Endodermal cell (in vitro differentiated cells): ENCODE data around the gene DNHD1. TPM values are rescaled to one million over a fixed set of nuclear protein-coding genes. Genes with fewer than 3 reads are reported as not detected.
A peak's percentile ranks its signal among the peaks of the same experiment; 100 is the strongest.

ENCODE experiments used
- DNase-seq: peaks from one replicate; pipeline ENCODE4 v3.0.0-alpha.2; 2017
- H3K27ac ChIP-seq: 2 replicates; pipeline ENCODE4 v1.5.1; 2013; ENCODE audit warnings: mild to moderate bottlenecking, low read depth, low read length, moderate library complexity
- H3K27me3 ChIP-seq: 2 replicates; pipeline ENCODE4 v1.6.1; 2013; ENCODE audit warnings: mild to moderate bottlenecking, low read length, moderate library complexity; ENCODE audit not compliant: insufficient read depth, control insufficient read depth, poor library complexity, severe bottlenecking
- H3K36me3 ChIP-seq: 2 replicates; pipeline ENCODE4 v1.7.0; 2013; ENCODE audit warnings: mild to moderate bottlenecking, low read length, moderate library complexity; ENCODE audit not compliant: control insufficient read depth, insufficient read depth
- H3K4me1 ChIP-seq: one replicate; pipeline ENCODE4 v1.7.0; 2013; ENCODE audit warnings: low read length; ENCODE audit not compliant: control insufficient read depth, insufficient read depth
- H3K4me3 ChIP-seq: 2 replicates; pipeline ENCODE4 v1.5.1; 2013; ENCODE audit warnings: mild to moderate bottlenecking, low read length, moderate library complexity
- H3K9ac ChIP-seq: 2 replicates; pipeline ENCODE4 v1.6.1; 2013; ENCODE audit warnings: mild to moderate bottlenecking, low read length, moderate library complexity; ENCODE audit not compliant: poor library complexity, severe bottlenecking; ENCODE audit errors: extremely low read depth
- H3K9me3 ChIP-seq: 2 replicates; pipeline ENCODE4 v1.6.1; 2013; ENCODE audit warnings: mild to moderate bottlenecking, low read length, moderate library complexity; ENCODE audit not compliant: control insufficient read depth
- H3K27ac Mint-ChIP-seq: 2 replicates; pipeline ENCODE4 v1.8.0; 2020; ENCODE audit warnings: mixed read lengths
- H3K27me3 Mint-ChIP-seq: 2 replicates; pipeline ENCODE4 v1.8.0; 2021; ENCODE audit warnings: mild to moderate bottlenecking, mixed read lengths; ENCODE audit not compliant: insufficient read depth
- H3K36me3 Mint-ChIP-seq: 2 replicates; pipeline ENCODE4 v1.8.0; 2020; ENCODE audit warnings: low read depth, mixed read lengths
- H3K4me1 Mint-ChIP-seq: 2 replicates; pipeline ENCODE4 v1.8.0; 2020; ENCODE audit warnings: mixed read lengths
- H3K4me3 Mint-ChIP-seq: 2 replicates; pipeline ENCODE4 v1.8.0; 2020; ENCODE audit warnings: mild to moderate bottlenecking, moderate library complexity, mixed read lengths
- H3K9me3 Mint-ChIP-seq: 2 replicates; pipeline ENCODE4 v1.8.0; 2020; ENCODE audit warnings: mild to moderate bottlenecking, mixed read lengths
- WGBS, 2 experiments: methylation state at CpG; one replicate each; pipeline versions ENCODE4 v1.1.5 to v1.1.7; 2013; ENCODE audit warnings: missing lambda C conversion rate in 2 of 2, mixed read lengths in 1 of 2; ENCODE audit not compliant: insufficient coverage in 1 of 2, insufficient read length in 1 of 2; 5-methylcytosine and 5-hydroxymethylcytosine counted together
- total RNA-seq, 2 donors: library from RNA; stranded (reverse); fragmentation: NEBNext Ultra II Directional in 1 of 2; extraction: Animal tissue kit (Norgen Biotek cat#: 25700) in 1 of 2; gene quantifications; 2 replicates in 1 of 2; 3 replicates in 1 of 2; pipeline ENCODE4 v1.2.1, GENCODE V29; 2021
- TF ChIP-seq, protein P1 (sequence below): fragments of 200-600 bp; sonication (generic); conservative IDR thresholded peaks from 2 replicates; pipeline ENCODE4 v1.5.0; 2021; ENCODE audit warnings: antibody characterized with exemption, mild to moderate bottlenecking

DNHD1 gene
- total RNA-seq, 2 donors from 2014 or later: 11.0 to 12.2 TPM

DNA sequence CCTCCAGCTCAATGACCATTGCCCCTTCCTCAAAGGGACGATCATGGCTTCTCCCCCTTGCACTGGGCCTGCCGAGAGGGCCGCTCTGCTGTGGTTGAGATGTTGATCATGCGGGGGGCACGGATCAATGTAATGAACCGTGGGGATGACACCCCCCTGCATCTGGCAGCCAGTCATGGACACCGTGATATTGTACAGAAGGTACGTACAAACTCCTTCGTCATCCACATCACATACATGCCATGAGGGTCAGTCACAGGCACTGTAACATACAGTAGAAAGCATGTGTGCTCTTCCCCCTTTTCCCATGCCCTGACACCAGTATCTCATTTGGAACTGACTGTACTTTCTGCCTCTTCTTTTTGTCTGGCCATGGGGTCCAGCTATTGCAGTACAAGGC, 110.9 kb downstream of the DNHD1 start:
- peaks cover 45% of the 10 kb centered on the region for H3K36me3 ChIP-seq
- H3K4me1 ChIP-seq: peaks cover 5% of the 10 kb centered on the region
- Mint-ChIP-seq H3K9me3 (no peaks in the 10 kb centered on the region), H3K4me3 (no peak overlapping the region), H3K27ac (peak overlapping the region; percentile 98), H3K4me1 (peaks cover 20% of the 10 kb centered on the region), H3K27me3 (no peaks in the 10 kb centered on the region), H3K36me3 (peaks cover 42% of the 10 kb centered on the region)
- H3K27me3 ChIP-seq: no peaks in the 10 kb centered on the region
- H3K27ac ChIP-seq: no peak overlapping the region
- TF ChIP-seq, protein P1, sequence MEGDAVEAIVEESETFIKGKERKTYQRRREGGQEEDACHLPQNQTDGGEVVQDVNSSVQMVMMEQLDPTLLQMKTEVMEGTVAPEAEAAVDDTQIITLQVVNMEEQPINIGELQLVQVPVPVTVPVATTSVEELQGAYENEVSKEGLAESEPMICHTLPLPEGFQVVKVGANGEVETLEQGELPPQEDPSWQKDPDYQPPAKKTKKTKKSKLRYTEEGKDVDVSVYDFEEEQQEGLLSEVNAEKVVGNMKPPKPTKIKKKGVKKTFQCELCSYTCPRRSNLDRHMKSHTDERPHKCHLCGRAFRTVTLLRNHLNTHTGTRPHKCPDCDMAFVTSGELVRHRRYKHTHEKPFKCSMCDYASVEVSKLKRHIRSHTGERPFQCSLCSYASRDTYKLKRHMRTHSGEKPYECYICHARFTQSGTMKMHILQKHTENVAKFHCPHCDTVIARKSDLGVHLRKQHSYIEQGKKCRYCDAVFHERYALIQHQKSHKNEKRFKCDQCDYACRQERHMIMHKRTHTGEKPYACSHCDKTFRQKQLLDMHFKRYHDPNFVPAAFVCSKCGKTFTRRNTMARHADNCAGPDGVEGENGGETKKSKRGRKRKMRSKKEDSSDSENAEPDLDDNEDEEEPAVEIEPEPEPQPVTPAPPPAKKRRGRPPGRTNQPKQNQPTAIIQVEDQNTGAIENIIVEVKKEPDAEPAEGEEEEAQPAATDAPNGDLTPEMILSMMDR: no peak
- no peaks in the 10 kb centered on the region for H3K9me3 ChIP-seq
- H3K4me3 ChIP-seq: no peak overlapping the region
- WGBS, 2 experiments: 94 to 95% methylated on average over 7 to 9 of the region's 9 CpGs
- H3K9ac ChIP-seq: no peak overlapping the region
- peak; percentile 34 for DNase-seq

DNA sequence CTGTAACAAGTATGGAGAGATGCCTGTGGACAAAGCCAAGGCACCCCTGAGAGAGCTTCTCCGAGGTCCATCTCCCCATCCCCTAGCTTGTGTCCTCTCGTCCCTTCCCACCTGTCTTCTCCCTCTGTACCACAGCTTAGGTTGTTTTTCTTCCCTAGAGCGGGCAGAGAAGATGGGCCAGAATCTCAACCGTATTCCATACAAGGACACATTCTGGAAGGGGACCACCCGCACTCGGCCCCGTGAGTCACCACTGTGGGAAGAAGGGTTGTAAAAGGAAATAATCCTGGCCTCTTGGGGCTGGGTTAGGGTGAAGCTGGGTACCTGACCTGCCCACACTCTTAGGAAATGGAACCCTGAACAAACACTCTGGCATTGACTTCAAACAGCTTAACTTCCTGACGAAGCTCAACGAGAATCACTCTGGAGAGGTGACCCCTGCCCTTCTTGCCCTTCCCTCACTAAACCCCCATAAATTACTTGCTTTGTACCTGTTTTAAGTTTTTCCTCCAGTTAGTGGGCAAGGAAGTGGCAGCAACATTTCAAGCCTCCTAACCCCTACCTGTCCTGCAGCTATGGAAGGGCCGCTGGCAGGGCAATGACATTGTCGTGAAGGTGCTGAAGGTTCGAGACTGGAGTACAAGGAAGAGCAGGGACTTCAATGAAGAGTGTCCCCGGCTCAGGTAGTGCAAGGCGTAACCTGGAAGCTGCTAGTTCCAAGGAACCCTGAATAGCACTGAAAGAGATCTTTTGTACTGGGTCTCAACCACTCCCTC, 111.8 kb downstream of the DNHD1 start:
- H3K27me3 Mint-ChIP-seq: no peaks in the 10 kb centered on the region
- H3K4me1 ChIP-seq: peaks cover 5% of the 10 kb centered on the region
- H3K9ac ChIP-seq: no peak overlapping the region
- peaks cover 49% of the 10 kb centered on the region for H3K36me3 ChIP-seq
- H3K36me3 Mint-ChIP-seq: peaks cover 42% of the 10 kb centered on the region
- 94 to 96% methylated on average over 9 to 14 of the region's 14 CpGs for WGBS, 2 experiments
- DNase-seq: peak; percentile 39
- H3K27ac Mint-ChIP-seq: peak overlapping the region; percentile 81
- no peaks in the 10 kb centered on the region for H3K9me3 ChIP-seq
- no peaks in the 10 kb centered on the region for H3K27me3 ChIP-seq
- H3K27ac ChIP-seq: no peak overlapping the region
- no peak overlapping the region for H3K4me3 ChIP-seq
- no peak overlapping the region for H3K4me3 Mint-ChIP-seq
- no peaks in the 10 kb centered on the region for H3K9me3 Mint-ChIP-seq
- TF ChIP-seq, protein P1: no peak
- H3K4me1 Mint-ChIP-seq: peaks cover 20% of the 10 kb centered on the region

DNA sequence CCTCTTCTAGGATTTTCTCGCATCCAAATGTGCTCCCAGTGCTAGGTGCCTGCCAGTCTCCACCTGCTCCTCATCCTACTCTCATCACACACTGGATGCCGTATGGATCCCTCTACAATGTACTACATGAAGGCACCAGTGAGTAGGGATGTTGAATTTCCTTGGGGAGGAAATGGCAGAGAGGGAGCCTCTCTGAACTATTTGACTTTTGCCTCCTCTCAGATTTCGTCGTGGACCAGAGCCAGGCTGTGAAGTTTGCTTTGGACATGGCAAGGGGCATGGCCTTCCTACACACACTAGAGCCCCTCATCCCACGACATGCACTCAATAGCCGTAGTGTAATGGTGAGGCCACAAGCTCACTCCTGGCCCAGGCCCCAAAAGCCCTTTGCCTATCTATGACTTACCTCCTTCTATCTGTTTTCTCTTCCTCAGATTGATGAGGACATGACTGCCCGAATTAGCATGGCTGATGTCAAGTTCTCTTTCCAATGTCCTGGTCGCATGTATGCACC, 112.5 kb downstream of the DNHD1 start:
- Histone ChIP-seq H3K36me3 (peaks cover 50% of the 10 kb centered on the region), H3K9ac (no peak overlapping the region), H3K27me3 (no peaks in the 10 kb centered on the region), H3K4me3 (no peak overlapping the region), H3K4me1 (peaks cover 5% of the 10 kb centered on the region), H3K9me3 (no peaks in the 10 kb centered on the region), H3K27ac (no peak overlapping the region)
- peak; percentile 31 for DNase-seq
- Mint-ChIP-seq H3K4me1 (peaks cover 20% of the 10 kb centered on the region), H3K27ac (peak overlapping the region; percentile 81), H3K4me3 (no peak overlapping the region), H3K9me3 (no peaks in the 10 kb centered on the region), H3K36me3 (peaks cover 44% of the 10 kb centered on the region), H3K27me3 (no peaks in the 10 kb centered on the region)
- WGBS, 2 experiments: 88 to 100% methylated on average over 2 to 8 of the region's 8 CpGs
- TF ChIP-seq, protein P1: no peak
